ENCODE results near the gene CPPED1. TPM values are rescaled to one million over a fixed set of nuclear protein-coding genes. Genes with fewer than 3 reads are reported as not detected.

Gene CPPED1
- total RNA-seq, 2 donors from 2014 or later = 24.8 to 61.0 TPM

DNA sequence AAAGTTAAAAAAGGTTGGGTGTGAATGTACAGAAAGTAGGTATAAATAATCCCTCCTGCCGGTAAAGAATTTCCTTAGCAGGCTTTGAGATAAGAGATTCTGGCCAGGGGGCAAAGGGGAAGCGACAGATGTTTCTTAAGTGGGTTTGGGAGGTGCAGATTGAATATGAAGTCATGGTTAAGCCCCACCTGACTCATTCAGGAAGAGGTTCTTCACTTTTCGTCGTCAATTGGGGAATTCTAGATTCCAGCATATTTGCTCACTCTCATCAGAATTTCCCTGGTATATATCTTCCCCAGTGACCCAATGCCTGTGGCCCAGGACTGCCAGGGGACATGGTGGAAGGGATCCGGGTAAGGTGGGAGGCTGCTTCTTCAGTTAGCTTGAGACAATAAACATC is 127.8 kb downstream of the CPPED1 start:
- Histone ChIP-seq H3K9me3 (no peaks in the 10 kb centered on the region), H3K36me3 (no peaks in the 10 kb centered on the region), H3K4me3 (no peak overlapping the region), H3K27ac (no peak overlapping the region), H3K4me1 (replicated peaks) (no peaks in the 10 kb centered on the region), H3K27me3 (replicated peaks; ENCODE audit: insufficient read depth) (no peaks in the 10 kb centered on the region)
- DNase-seq (ENCODE audit: low spot score) = no peak
- intact Hi-C loops (cut with DNase I) = no loop called here
- TF ChIP-seq POLR2AphosphoS5 (IDR thresholded peaks at IDR 0.05) (no peak), CTCF (IDR thresholded peaks at IDR 0.05) (no peak), POLR2A (IDR thresholded peaks at IDR 0.05) (no peak)
- WGBS = 60% methylated on average over 5 of the region's 5 CpGs

GRCh38 chr16:12675046-12675445 is 128.6 kb downstream of the CPPED1 start:
- intact Hi-C loops (cut with DNase I) = no loop called here
- TF ChIP-seq POLR2A (IDR thresholded peaks at IDR 0.05) = no peak
- no peak for TF ChIP-seq CTCF (IDR thresholded peaks at IDR 0.05)
- TF ChIP-seq POLR2AphosphoS5 (IDR thresholded peaks at IDR 0.05) = no peak
- Histone ChIP-seq H3K27me3 (replicated peaks; ENCODE audit: insufficient read depth) (no peaks in the 10 kb centered on the region), H3K36me3 (no peaks in the 10 kb centered on the region), H3K27ac (no peak overlapping the region), H3K9me3 (no peaks in the 10 kb centered on the region), H3K4me1 (replicated peaks) (no peaks in the 10 kb centered on the region), H3K4me3 (no peak overlapping the region)
- DNase-seq (ENCODE audit: low spot score) = no peak
- 78% methylated on average over 4 of the region's 4 CpGs for WGBS

- H3K4me1 ChIP-seq (replicated peaks) = no peaks in the 10 kb centered on the region
- 95% methylated on average over 5 of the region's 5 CpGs for whole genome bisulfite sequencing
- no peaks in the 10 kb centered on the region for H3K9me3 ChIP-seq
- TF ChIP-seq POLR2A (IDR thresholded peaks at IDR 0.05) = no peak
- TF ChIP-seq CTCF (IDR thresholded peaks at IDR 0.05) = no peak
- TF ChIP-seq POLR2AphosphoS5 (IDR thresholded peaks at IDR 0.05) = no peak
- H3K27me3 ChIP-seq (replicated peaks; ENCODE audit: insufficient read depth) = no peaks in the 10 kb centered on the region
- intact Hi-C loops (cut with DNase I) = no loop called here
- H3K27ac ChIP-seq = no peak overlapping the region
- DNase-seq (ENCODE audit: low spot score) = no peak
- no peaks in the 10 kb centered on the region for H3K36me3 ChIP-seq
- H3K4me3 ChIP-seq = no peak overlapping the region
Measured at GRCh38 chr16:12674524-12674923, 129.2 kb downstream of the CPPED1 start.

- no peaks in the 10 kb centered on the region for H3K36me3 ChIP-seq
- H3K4me1 ChIP-seq (replicated peaks) = no peaks in the 10 kb centered on the region
- TF ChIP-seq POLR2AphosphoS5 (IDR thresholded peaks at IDR 0.05) = no peak
- no peak for TF ChIP-seq CTCF (IDR thresholded peaks at IDR 0.05)
- TF ChIP-seq POLR2A (IDR thresholded peaks at IDR 0.05) = no peak
- H3K4me3 ChIP-seq = no peak overlapping the region
- intact Hi-C loops (cut with DNase I) = no loop called here
- WGBS = 87% methylated on average over 6 of the region's 6 CpGs
- no peaks in the 10 kb centered on the region for H3K27me3 ChIP-seq (replicated peaks; ENCODE audit: insufficient read depth)
- H3K27ac ChIP-seq = no peak overlapping the region
- DNase-seq (ENCODE audit: low spot score) = no peak
- no peaks in the 10 kb centered on the region for H3K9me3 ChIP-seq
Measured at GRCh38 chr16:12674071-12674470, 129.6 kb downstream of the CPPED1 start.

DNA sequence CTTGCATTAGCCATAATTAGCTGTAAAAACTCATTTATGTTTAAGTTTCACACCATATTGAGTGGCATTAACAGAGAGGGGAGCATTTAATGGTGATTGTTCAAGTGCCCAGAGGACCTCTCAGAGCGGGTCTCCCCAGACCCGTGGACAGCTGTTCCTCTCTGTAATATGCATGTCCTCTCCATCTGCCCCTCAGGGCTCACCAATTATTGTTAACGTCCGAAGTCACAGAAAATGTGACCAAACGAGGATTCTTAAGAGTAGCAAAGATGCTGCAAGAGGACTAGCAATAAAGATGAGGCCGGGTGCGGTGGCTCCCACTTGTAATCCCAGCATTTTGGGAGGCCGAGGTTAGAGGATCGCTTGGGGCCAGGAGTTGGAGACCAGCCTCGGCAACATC is 130.2 kb downstream of the CPPED1 start:
- 88% methylated on average over 10 of the region's 10 CpGs for WGBS
- intact Hi-C loops (cut with DNase I) = no loop called here
- Histone ChIP-seq H3K9me3 (no peaks in the 10 kb centered on the region), H3K4me3 (no peak overlapping the region), H3K4me1 (replicated peaks) (no peaks in the 10 kb centered on the region), H3K36me3 (no peaks in the 10 kb centered on the region), H3K27ac (no peak overlapping the region), H3K27me3 (replicated peaks; ENCODE audit: insufficient read depth) (no peaks in the 10 kb centered on the region)
- no peak for DNase-seq (ENCODE audit: low spot score)
- TF ChIP-seq POLR2A (IDR thresholded peaks at IDR 0.05) = no peak

Measured in prostate gland (tissue), 2 donors.